Esophagus muscularis mucosa (tissue), 3 donors: Measurements from ENCODE around the gene LIAS.

Experiments used
- POLR2A ChIP-seq: fragments of 450-650 bp; IDR thresholded peaks from one replicate; pipeline ENCODE4 v1.6.1; 2017; ENCODE audit warnings: antibody characterized with exemption, moderate library complexity, mild to moderate bottlenecking, low read depth
- POLR2AphosphoS5 ChIP-seq, 2 donors: sonication (generic); formaldehyde crosslinking; IDR thresholded peaks; one replicate each; pipeline ENCODE4 v1.6.1; 2017; ENCODE audit warnings: antibody characterized with exemption in 2 of 2
- TF ChIP-seq, protein P1 (sequence below), 3 experiments: fragments of 200-600 bp in 2 of 3; fragments of 450-650 bp in 1 of 3; sonication (generic) in 2 of 3; IDR thresholded peaks; one replicate each; pipeline ENCODE4 v1.5.1; 2017 to 2019; ENCODE audit warnings: antibody characterized with exemption in 3 of 3, mild to moderate bottlenecking in 2 of 3, moderate library complexity in 1 of 3

DNA sequence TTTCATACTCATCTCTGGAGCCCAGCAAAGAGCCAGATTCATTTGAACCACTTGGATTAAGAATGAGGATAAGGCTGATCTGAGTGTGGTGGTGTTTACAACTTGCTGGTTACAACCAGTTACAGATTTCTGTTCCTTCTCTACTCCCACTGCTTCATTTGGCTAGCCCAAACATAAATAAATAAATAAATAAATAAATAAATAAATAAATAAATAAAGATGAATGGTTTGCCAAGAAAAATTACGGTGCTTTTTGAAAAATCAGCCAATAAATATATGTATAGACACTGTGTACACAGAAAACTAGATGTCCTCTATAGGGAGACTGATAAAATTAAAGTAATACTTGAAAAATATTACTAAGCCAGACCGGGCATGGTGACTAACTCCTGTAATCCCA is 17.3 kb upstream of the LIAS start:
- TF ChIP-seq, protein P1, sequence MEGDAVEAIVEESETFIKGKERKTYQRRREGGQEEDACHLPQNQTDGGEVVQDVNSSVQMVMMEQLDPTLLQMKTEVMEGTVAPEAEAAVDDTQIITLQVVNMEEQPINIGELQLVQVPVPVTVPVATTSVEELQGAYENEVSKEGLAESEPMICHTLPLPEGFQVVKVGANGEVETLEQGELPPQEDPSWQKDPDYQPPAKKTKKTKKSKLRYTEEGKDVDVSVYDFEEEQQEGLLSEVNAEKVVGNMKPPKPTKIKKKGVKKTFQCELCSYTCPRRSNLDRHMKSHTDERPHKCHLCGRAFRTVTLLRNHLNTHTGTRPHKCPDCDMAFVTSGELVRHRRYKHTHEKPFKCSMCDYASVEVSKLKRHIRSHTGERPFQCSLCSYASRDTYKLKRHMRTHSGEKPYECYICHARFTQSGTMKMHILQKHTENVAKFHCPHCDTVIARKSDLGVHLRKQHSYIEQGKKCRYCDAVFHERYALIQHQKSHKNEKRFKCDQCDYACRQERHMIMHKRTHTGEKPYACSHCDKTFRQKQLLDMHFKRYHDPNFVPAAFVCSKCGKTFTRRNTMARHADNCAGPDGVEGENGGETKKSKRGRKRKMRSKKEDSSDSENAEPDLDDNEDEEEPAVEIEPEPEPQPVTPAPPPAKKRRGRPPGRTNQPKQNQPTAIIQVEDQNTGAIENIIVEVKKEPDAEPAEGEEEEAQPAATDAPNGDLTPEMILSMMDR (IDR thresholded peaks at IDR 0.05) = no peak
- TF ChIP-seq POLR2AphosphoS5 (IDR thresholded peaks at IDR 0.05) (no peak), POLR2A (no peak)
